GM12891 (cell line): ENCODE results near the gene TMC6.

ENCODE experiments used
- DNase-seq: peaks from one replicate; pipeline ENCODE4 v3.0.0; 2011; ENCODE audit warnings: low spot score; ENCODE audit not compliant: insufficient read length
- FAIRE-seq: peaks from 2 replicates; lab custom pipeline; 2011; peaks lifted over from hg19 to GRCh38; lab: Jason Lieb, UNC
- PAX5 ChIP-seq: IDR thresholded peaks from 2 replicates; pipeline ENCODE4 v1.6.1; 2011; ENCODE audit warnings: low read length, moderate library complexity, mild to moderate bottlenecking; ENCODE audit not compliant: insufficient read depth, severe bottlenecking
- POLR2A ChIP-seq: IDR thresholded peaks from 2 replicates; pipeline ENCODE4 v1.6.1; 2011; ENCODE audit warnings: low read depth, low read length, control low read depth
- POLR2AphosphoS5 ChIP-seq: IDR thresholded peaks from 2 replicates; pipeline ENCODE4 v1.6.1; 2011; ENCODE audit warnings: low read depth, low read length, control low read depth
- POU2F2 ChIP-seq: IDR thresholded peaks from 2 replicates; pipeline ENCODE4 v1.6.1; 2011; ENCODE audit warnings: low read depth, mild to moderate bottlenecking, control low read depth, low read length, moderate library complexity
- SPI1 ChIP-seq: IDR thresholded peaks from 2 replicates; pipeline ENCODE4 v1.6.1; 2011; ENCODE audit warnings: low read depth, low read length, control low read depth
- TAF1 ChIP-seq: IDR thresholded peaks from 2 replicates; pipeline ENCODE4 v1.6.1; 2011; ENCODE audit warnings: low read depth, low read length, control low read depth

The TMC6 gene

DNA sequence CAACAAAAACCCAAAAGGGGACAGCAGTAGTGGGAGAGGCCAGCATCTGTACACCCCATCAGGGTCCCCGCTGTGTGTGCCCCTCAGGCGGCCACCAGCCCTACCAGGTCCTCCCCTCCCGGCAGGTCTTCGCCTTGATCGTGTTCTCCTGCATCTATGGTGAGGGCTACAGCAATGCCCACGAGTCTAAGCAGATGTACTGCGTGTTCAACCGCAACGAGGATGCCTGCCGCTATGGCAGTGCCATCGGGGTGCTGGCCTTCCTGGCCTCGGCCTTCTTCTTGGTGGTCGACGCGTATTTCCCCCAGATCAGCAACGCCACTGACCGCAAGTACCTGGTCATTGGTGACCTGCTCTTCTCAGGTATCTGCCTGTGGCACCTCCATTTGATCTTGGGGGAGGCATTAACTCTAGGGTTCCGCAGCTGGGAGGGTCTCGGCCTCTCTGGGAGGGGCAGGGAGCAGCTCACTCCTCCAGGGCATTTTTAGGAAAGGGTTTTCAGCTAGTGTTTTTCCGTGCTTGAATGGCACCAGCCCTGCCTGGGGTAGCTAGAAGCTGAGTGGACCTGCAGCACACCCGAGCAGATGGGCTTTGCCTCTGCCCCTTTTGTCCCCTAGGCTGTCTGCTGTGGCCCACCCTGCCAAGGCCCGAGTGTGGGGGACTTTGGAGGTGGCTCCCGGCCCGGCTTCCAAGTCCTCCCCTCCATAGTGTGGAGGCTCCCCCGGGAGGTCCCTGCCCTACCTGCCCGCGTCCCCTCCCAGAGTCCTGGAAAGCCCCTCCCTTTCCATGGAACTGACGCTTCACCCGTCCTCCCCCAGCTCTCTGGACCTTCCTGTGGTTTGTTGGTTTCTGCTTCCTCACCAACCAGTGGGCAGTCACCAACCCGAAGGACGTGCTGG is 42.4 kb upstream of the TMC6 start:
- TF ChIP-seq POLR2A (peak; percentile 54; the same call in 1 of the 2 replicates), POLR2AphosphoS5 (peak; percentile 24; the same call in 1 of the 2 replicates), SPI1 (no peak)
- no peak for FAIRE-seq
- DNase-seq: no peak

DNA sequence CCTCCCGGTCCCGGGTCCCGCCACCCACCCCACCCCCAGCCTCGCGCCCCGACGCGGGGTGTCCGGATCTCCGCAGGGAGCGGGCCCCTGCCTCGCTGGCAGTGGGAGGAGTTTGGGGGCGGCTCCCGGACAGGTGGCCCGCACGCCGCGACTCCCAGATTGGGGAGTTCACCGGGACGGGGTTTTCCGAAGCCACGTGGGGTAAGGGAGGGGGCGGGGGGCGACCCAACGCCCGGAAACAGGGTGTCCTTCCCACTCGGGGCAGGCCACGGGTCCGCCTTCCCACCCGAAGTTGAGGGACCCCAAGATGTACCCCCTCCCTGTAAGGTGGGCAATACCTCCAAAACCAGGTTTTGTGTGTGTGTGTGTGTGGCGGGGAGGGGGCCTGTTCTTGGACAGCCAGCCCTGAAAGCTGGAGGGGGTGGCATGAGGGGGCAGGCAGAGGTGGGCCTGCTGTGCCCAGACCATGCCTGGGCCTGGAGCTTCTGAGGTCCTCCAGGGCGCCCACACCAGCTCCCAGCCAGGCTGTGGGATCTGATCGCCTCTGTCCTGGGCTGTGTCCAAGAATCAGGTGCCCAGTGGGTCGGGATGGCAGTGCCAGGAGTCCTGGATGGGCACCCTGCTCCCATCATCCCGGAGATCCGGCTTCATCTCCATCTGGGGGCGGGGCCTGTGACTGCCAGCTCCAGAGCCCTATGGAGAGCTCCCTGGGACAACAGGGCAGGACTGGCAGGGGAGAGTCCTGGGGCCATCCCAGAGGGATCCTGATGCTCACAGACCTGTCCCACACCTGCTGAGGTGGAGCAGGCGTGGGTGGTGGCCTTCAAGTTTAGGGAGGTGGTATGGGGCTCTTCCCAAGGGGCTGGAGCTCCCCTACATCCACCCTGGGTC is 40.6 kb upstream of the TMC6 start:
- TF ChIP-seq TAF1 (no peak), POLR2A (0 out of 2 replicates have a peak, but pooled peaks have one; percentile 46)

DNA sequence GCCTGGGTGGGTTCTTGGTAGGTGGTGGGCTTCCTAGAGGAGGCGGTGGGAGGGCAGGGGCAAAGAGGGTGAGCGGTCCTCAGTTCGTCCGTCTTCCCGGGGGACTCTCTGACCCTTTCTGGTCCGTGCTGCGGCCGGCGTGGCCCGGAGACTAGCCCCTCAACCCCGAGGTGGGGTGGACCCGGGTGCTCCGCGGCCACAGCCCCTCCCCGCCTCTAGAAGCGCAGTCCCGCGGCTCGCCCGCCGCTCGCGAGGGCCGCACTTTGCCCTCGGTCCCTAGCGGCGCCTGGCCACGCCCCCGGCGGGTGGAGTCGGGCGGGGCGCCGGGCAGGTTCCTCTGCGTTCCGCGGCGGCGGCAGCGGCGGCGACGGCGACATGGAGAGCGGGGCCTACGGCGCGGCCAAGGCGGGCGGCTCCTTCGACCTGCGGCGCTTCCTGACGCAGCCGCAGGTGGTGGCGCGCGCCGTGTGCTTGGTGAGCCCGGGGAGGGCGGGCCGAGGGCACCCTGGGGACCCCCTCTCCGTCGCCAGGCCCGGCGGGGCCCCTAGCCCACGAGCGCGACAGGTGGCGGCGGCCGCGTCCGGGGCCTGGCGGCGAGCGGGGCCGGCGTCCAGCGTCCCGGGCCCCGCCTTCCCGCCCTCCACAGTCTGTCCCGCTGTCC is 39.8 kb upstream of the TMC6 start, which contains the start of gene SYNGR2:
Gene SYNGR2, plus strand, starts transcription at position 340 of the 661 bp plus-strand sequence. Its CDS starts 36 bp downstream, at position 376.
- FAIRE-seq: peak; percentile 95
- DNase-seq: peak; percentile 96
- TF ChIP-seq POLR2A (peak; percentile 21), TAF1 (no peak; the same call in 1 of the 2 replicates), POLR2AphosphoS5 (peak; percentile 67; the same call in 1 of the 2 replicates)

More for the DNA sequence above, 40.6 kb upstream of the TMC6 start:
- DNase-seq (no peak), FAIRE-seq (peak; percentile 80)

DNA sequence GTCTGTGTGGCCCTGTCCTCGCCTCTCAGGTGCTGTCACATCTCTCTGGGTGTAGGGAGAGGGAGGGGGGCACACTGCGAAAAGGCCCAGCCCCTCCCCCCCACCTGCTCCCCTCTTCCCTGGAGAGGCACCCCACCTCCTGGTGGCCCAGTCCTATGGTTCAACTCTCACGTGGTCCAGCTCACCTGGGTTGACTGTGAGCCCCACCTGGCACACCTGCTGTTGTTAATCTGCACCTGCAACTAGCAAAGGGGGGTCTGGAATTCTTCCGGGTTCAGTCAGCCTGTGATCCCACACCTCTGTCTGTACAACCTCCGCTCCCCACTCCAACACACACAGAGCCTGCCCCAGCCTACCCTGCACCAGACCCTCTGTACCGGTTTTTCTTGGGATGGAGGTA is 37.9 kb upstream of the TMC6 start:
- peak; percentile 5 for FAIRE-seq
- DNase-seq: no peak
- no peak for TF ChIP-seq POU2F2
- no peak for TF ChIP-seq TAF1
- no peak for TF ChIP-seq POLR2A
- no peak for TF ChIP-seq PAX5
- TF ChIP-seq POLR2AphosphoS5: no peak
- no peak for TF ChIP-seq SPI1

DNA sequence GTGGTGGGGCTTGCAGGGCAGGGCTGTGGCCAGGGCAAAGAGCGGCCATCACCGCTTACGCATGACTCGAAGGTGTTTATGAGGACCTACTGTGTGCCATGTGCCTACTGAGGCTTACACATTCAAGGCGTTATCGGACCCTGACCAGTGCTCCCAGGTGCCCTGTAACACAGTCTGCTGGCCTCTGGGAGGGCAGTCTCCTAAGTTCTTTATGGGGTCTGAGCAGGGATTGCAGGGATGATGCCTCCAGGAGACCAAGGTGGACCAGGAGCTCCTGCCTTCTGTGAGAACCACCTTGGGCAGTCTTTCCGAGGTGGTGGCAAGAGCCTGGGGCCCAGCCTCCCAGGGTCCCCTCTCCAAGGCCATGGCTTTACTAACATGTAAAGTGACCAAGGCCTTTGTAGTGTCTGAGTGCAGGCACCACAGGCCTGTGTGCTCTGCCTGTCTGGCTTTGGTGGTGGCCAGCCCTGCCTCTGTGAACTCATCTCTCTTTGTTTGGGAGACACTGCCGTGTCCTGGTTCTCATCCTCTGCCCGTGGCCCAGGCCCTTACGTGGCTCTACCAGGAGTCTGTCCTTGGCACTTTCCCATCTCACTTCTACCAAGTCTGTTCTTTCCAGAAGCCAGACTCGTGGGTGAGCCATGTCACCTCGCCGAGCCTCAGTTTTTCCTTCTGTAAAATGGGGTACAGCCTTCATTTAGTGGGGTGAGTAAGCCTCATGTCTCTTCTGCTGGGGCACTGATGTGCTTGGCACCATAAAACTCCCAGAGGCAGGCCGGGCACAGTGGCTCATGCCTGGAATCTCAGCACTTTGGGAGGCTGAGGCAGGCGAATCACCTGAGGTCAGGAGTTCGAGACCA is 36.4 kb upstream of the TMC6 start:
- TF ChIP-seq SPI1 (no peak), PAX5 (no peak), POLR2AphosphoS5 (no peak), TAF1 (no peak), POLR2A (no peak), POU2F2 (no peak)
- FAIRE-seq (no peak), DNase-seq (no peak)

DNA sequence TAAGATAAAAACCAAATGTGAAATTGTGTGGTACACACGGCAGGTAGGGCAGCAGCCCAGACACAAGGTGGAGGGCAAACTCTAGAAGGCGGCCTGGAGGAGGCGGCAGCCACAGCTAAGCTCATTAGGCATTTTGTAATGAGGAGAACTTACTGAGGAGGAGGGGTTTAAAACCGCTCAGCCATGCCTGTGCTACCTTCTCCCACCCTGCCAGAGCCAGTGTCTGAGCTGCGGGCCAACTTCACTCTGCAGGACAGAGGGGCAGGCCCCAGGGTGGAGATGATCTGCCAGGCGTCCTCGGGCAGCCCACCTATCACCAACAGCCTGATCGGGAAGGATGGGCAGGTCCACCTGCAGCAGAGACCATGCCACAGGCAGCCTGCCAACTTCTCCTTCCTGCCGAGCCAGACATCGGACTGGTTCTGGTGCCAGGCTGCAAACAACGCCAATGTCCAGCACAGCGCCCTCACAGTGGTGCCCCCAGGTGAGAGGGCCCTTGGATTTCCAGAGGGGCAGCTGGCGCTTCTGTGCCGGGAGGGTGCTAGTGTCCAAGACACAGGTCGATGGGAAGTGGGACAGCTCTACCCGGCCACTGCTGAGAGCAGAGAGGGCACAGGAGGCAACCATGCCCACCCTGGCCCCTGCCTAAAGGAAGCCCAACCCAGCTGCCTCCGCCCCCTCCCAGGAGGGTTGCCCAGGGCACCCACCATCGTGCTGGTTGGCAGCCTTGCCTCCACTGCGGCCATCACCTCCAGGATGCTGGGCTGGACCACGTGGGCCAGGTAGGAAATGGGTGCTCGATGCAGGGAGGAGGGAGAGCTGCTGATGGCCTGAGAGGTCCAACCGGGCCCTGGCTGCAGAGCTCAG is 35.6 kb upstream of the TMC6 start:
- DNase-seq (no peak), FAIRE-seq (no peak)
- no peak for TF ChIP-seq POLR2A
- no peak for TF ChIP-seq POU2F2
- TF ChIP-seq POLR2AphosphoS5: no peak

DNA sequence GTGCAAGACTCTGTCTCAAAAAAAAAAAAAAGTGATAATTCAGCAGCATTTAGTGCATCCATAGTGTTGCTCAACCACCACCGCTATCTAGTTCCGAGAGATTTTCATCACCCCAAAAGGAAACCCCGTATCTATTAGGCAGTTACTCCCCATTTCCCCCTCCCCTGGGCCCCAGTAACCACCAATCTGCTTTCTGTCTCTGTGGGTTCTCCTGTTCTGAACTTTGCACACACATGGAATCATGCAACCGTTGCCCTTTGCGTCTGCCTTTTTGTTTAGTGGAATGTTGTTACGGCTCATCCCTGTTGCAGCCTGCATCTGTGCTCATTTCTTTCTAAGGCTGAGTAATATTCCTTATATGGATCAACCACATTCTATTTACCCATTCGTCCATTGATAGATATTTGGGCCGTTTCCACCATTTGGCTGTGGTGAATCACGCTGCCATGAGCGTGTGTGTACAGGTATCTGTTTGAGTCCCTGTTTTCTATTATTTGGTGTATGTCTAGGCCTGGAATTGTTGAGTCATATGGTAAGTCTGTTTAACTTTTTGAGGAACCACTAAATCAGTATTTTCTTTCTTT is 31.1 kb upstream of the TMC6 start:
- FAIRE-seq (peak; percentile 85), DNase-seq (no peak)
- TF ChIP-seq PAX5: peak; percentile 32
- TF ChIP-seq SPI1: peak; percentile 51; the same call in 1 of the 2 replicates
- no peak for TF ChIP-seq POLR2A
- TF ChIP-seq POU2F2: peak; percentile 60; the same call in 1 of the 2 replicates
- TF ChIP-seq TAF1: no peak
- no peak for TF ChIP-seq POLR2AphosphoS5
